Ramos (cell line): ENCODE data around the gene MTMR8.

Source experiments
- in situ Hi-C: fragments of 300-500 bp; cut with MboI; formaldehyde crosslinking; loops from one replicate; pipeline ENCODE4 v1.14.3; 2022; ENCODE audit warnings: low sequenced_read_pairs; ENCODE audit not compliant: unreplicated experiment

Gene MTMR8

DNA sequence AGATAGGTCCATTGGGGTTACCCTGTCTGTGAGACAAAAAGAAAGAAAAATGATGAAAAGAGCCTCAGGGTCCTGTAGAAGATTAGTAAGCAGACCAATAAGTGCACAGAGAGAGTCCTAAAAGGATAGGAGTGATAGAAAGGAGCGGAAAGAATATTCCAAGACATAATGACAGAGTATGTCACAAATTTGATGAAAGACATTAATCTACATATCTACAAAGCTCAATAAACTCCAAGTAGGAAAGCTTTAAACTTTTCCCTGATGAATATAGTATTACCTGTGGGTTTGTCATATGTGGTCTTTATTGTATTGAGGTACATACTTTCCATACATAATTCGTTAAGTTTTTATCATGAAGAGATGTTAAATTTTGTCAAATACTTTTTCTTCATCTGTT is 73.7 kb downstream of the MTMR8 start:
- in situ Hi-C loops = no loop called here

DNA sequence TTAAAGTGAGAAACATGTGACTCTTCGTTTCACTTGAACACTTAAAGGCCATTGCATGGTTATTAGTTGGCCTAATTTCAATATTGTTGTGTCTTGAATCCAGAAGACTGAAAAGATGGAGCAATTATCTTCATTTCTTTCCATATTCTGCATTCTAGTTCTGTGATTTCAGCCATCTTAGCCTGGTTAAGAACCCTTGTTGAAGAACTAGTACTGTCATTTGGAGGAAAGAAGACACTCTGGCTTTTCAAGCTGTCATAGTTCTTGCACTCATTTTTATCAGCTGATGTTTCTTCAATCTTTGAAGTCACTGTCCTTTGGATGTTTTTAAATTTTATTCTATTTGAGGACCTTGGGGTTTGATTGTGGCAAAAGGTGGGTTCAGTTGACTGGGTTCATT is 81.6 kb downstream of the MTMR8 start:
- in situ Hi-C loops = no loop called here

DNA sequence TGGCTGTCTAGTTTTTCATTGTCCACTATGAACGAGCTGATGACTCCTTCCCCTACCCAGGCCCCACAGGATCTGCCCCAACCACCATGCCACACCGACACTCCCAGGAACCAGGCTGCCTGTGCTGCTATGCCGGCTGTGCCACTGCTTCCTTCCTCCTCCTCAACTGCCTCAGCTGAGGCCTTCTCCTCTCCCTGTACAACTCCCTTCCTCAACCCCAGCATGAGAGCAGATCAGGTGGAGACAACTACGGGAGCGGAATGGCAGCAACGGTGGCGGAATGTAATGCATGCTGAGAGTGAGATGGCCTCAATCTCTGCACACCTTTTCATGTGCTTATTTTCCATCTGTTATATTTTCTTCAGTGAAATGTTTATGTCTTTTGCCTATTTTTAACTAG is 88.5 kb downstream of the MTMR8 start:
- in situ Hi-C loops = no loop called here

DNA sequence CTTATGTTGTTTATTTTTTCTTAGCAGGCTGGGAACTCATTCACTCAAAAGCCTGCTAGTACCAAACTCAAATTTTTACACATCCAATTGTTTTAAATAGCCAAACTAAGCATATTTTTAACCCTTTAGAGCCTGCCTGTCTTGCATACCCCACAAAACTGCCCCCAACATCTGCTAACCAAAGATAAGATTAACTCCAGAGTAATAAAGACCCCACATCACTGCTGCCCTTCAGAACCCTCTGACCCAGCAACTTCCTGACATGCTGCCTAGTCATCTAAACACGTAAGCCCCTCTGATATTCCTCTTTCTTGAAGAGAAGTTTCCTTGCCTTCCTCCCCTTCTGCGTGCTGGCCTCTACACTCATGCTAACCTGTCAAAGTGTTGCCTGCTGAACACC is 104.1 kb downstream of the MTMR8 start:
- in situ Hi-C loops = no loop called here

DNA sequence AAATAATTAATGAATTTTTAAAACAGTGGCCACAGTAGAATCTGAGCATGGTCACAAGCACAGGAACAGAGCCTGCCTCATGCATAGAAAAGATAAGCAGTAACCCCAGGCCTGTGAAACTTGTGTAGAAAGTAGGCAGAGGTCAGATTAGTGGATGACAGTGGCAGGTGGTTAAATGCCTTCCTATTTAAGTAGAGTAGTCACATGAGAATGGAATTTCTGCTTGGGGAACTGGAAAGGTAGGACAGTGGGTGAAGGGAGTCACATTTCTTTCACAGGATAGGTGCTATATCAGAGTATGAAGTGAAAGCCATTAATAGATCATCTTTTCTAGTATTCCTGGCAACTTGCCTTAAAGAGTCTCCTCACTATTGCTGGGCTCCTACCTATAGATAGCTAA is 130.0 kb downstream of the MTMR8 start:
- in situ Hi-C loops = no loop called here

DNA sequence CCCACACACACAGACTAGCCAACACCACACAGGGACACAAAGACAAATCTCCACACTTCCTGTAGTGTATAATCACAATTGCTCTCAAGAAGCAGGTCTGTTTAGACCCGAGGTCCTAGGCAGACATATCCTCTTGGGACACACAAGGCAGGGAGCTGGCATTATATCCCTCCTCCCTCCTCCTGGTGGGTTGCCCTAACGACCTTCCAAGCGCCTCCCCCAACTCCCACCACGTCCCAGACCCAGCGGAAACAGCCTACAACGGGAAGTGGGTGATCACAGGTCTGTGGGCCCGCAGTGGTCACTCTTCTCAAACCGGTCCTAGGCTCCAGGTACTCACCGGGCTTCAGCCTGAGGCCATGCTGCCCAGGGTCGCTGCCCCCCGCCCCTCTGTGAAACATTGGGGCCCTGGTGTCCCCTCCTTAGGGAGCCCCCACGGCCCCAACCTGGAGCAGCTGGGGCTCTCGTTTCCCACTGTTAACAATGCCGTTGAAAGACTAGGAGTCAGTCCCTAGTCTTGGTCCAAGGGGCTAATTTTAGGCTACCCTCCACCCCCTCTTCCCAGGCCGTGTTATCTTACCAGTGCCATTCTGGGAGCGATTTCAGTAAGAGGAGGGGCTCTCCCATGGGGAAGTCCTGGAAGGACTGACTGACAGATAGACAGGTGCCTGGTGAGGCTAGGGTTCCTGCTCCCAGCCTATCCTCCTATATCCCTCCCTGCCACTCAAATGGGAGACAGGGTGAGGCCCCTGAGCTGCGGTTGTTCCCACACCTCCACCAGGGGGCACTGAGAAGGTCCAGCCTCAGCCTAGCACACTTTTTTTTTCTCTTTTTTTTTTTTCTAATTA is 164.9 kb downstream of the MTMR8 start, which contains the start of gene ASB12:
TSS of gene ASB12 (minus strand) at position 485 of the 848 bp plus-strand sequence. CDS start 4,957 bp downstream, outside the sequence.
- in situ Hi-C loops = no loop called here

DNA sequence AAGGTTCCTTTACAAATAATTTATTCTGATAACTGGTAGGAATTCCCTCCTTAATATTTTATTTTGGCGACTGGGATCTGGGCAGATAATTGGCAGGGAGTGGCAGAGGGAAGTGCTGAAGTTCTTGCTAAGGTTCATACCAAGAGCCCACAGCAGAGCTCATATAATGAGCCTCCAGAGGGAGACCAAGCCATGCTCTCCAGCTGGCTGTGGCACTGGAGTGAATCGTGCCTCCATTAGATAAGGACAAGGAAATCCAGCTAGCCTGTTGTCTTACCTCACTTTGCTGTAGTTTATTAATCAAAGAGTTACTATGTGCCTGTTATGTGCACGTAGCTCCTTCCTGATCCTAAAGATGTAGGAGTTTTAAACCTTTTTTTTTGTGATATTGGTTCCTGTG is 166.1 kb downstream of the MTMR8 start:
- in situ Hi-C loops = no loop called here
